ENCODE data around the gene VN1R2. TPM values are rescaled to one million over a fixed set of nuclear protein-coding genes. Genes with fewer than 3 reads are reported as not detected.

VN1R2 gene
- total and polyA plus RNA-seq, 2 experiments from 2014 or later: not detected

- no peak for TF ChIP-seq ZNF462 (CRISPR knock-in tag; IDR thresholded peaks at IDR 0.05)
- TF ChIP-seq NANOG (IDR thresholded peaks at IDR 0.05; ENCODE audit: borderline replicate concordance): no peak
- TF ChIP-seq CREB1 (CRISPR knock-in tag; IDR thresholded peaks at IDR 0.05; ENCODE audit: low read depth): no peak
These were observed 33.5 kb upstream of the VN1R2 start (continued) for GRCh38 chr19:53224606-53225005.

GRCh38 chr19:53237114-53237777 is 20.8 kb upstream of the VN1R2 start:
- H3K4me3 ChIP-seq: no peak overlapping the region
- no peaks in the 10 kb centered on the region for H3K27me3 ChIP-seq (ENCODE audit: insufficient read depth)
- no peak overlapping the region for H3K4me2 ChIP-seq
- peaks cover 91% of the 10 kb centered on the region for H3K36me3 Mint-ChIP-seq (ENCODE audit: low read depth)
- ATAC-seq: no peak
- H3K9me3 Mint-ChIP-seq: peaks cover 96% of the 10 kb centered on the region
- no peaks in the 10 kb centered on the region for H3F3A ChIP-seq (replicated peaks; ENCODE audit: low read depth)
- H3K79me2 ChIP-seq (replicated peaks; ENCODE audit: insufficient read depth): no peaks in the 10 kb centered on the region
- no peak overlapping the region for H3K4me3 Mint-ChIP-seq
- H3K27me3 Mint-ChIP-seq (ENCODE audit: insufficient read depth, low read depth, poor library complexity): peaks cover 3% of the 10 kb centered on the region
- H2AFZ ChIP-seq: no peak overlapping the region
- no peaks in the 10 kb centered on the region for H3K4me1 Mint-ChIP-seq
- peaks cover 50% of the 10 kb centered on the region for H3K36me3 ChIP-seq (ENCODE audit: insufficient read depth)
- H3K27ac Mint-ChIP-seq: no peak overlapping the region
- H3K4me1 ChIP-seq (ENCODE audit: insufficient read depth): no peaks in the 10 kb centered on the region
- DNase-seq (ENCODE audit: low spot score): no peak
- H3K27ac ChIP-seq (ENCODE audit: low read depth): no peak overlapping the region
- H4K20me1 ChIP-seq (replicated peaks; ENCODE audit: insufficient read depth): no peaks in the 10 kb centered on the region
- no peaks in the 10 kb centered on the region for H3K9me2 ChIP-seq (ENCODE audit: insufficient read depth)
- TF ChIP-seq JUNB (IDR thresholded peaks at IDR 0.05; ENCODE audit: unreplicated experiment) (no peak), CTCF (conservative IDR thresholded peaks at IDR 0.05; ENCODE audit: low read depth in 2 of 2) (no peak), ZNF331 (CRISPR knock-in tag; IDR thresholded peaks at IDR 0.05; ENCODE audit: low read depth) (no peak), EZH2phosphoT487 (IDR thresholded peaks at IDR 0.05; ENCODE audit: unreplicated experiment) (no peak), POLR2AphosphoS5 (IDR thresholded peaks at IDR 0.05; ENCODE audit: low read depth) (no peak), STAT1 (IDR thresholded peaks at IDR 0.05; ENCODE audit: unreplicated experiment) (no peak)
- TF ChIP-seq, protein P1, sequence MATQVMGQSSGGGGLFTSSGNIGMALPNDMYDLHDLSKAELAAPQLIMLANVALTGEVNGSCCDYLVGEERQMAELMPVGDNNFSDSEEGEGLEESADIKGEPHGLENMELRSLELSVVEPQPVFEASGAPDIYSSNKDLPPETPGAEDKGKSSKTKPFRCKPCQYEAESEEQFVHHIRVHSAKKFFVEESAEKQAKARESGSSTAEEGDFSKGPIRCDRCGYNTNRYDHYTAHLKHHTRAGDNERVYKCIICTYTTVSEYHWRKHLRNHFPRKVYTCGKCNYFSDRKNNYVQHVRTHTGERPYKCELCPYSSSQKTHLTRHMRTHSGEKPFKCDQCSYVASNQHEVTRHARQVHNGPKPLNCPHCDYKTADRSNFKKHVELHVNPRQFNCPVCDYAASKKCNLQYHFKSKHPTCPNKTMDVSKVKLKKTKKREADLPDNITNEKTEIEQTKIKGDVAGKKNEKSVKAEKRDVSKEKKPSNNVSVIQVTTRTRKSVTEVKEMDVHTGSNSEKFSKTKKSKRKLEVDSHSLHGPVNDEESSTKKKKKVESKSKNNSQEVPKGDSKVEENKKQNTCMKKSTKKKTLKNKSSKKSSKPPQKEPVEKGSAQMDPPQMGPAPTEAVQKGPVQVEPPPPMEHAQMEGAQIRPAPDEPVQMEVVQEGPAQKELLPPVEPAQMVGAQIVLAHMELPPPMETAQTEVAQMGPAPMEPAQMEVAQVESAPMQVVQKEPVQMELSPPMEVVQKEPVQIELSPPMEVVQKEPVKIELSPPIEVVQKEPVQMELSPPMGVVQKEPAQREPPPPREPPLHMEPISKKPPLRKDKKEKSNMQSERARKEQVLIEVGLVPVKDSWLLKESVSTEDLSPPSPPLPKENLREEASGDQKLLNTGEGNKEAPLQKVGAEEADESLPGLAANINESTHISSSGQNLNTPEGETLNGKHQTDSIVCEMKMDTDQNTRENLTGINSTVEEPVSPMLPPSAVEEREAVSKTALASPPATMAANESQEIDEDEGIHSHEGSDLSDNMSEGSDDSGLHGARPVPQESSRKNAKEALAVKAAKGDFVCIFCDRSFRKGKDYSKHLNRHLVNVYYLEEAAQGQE (IDR thresholded peaks at IDR 0.05; ENCODE audit: unreplicated experiment): no peak
